ENCODE measurements around the gene CABP4. TPM values are rescaled to one million over a fixed set of nuclear protein-coding genes. Genes with fewer than 3 reads are reported as not detected.

Gene CABP4
- total RNA-seq, 1 donor from 2014 or later: 0.35 TPM

- Mint-ChIP-seq H3K36me3 (ENCODE audit: unreplicated experiment) (peaks cover 7% of the 10 kb centered on the region), H3K27ac (ENCODE audit: unreplicated experiment) (no peak overlapping the region), H3K9me3 (ENCODE audit: unreplicated experiment) (no peaks in the 10 kb centered on the region), H3K27me3 (ENCODE audit: unreplicated experiment) (no peaks in the 10 kb centered on the region), H3K4me1 (ENCODE audit: unreplicated experiment) (peaks cover 32% of the 10 kb centered on the region), H3K4me3 (ENCODE audit: unreplicated experiment) (peak overlapping the region; percentile 54)
- DNase-seq (ENCODE audit: extremely low spot score, unreplicated experiment): no peak
- TF ChIP-seq, protein P1, sequence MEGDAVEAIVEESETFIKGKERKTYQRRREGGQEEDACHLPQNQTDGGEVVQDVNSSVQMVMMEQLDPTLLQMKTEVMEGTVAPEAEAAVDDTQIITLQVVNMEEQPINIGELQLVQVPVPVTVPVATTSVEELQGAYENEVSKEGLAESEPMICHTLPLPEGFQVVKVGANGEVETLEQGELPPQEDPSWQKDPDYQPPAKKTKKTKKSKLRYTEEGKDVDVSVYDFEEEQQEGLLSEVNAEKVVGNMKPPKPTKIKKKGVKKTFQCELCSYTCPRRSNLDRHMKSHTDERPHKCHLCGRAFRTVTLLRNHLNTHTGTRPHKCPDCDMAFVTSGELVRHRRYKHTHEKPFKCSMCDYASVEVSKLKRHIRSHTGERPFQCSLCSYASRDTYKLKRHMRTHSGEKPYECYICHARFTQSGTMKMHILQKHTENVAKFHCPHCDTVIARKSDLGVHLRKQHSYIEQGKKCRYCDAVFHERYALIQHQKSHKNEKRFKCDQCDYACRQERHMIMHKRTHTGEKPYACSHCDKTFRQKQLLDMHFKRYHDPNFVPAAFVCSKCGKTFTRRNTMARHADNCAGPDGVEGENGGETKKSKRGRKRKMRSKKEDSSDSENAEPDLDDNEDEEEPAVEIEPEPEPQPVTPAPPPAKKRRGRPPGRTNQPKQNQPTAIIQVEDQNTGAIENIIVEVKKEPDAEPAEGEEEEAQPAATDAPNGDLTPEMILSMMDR (IDR thresholded peaks at IDR 0.05): no peak
Measured at GRCh38 chr11:67503119-67504004, 48.2 kb downstream of the CABP4 start.

- TF ChIP-seq, protein P1 (IDR thresholded peaks at IDR 0.05): no peak
- Mint-ChIP-seq H3K27me3 (ENCODE audit: unreplicated experiment) (no peaks in the 10 kb centered on the region), H3K9me3 (ENCODE audit: unreplicated experiment) (no peaks in the 10 kb centered on the region), H3K27ac (ENCODE audit: unreplicated experiment) (peak overlapping the region; percentile 77), H3K4me1 (ENCODE audit: unreplicated experiment) (peaks cover 38% of the 10 kb centered on the region), H3K4me3 (ENCODE audit: unreplicated experiment) (peak overlapping the region; percentile 82), H3K36me3 (ENCODE audit: unreplicated experiment) (peaks cover 7% of the 10 kb centered on the region)
- no peak for DNase-seq (ENCODE audit: extremely low spot score, unreplicated experiment)
Measured at GRCh38 chr11:67504005-67504949, 49.1 kb downstream of the CABP4 start.

- Mint-ChIP-seq H3K27ac (ENCODE audit: unreplicated experiment) (peak within 1 kb of the TSS; percentile 93), H3K4me1 (ENCODE audit: unreplicated experiment) (peaks cover 38% of the 10 kb centered on the region), H3K4me3 (ENCODE audit: unreplicated experiment) (peak within 1 kb of the TSS; percentile 82), H3K36me3 (ENCODE audit: unreplicated experiment) (peaks cover 5% of the 10 kb centered on the region), H3K9me3 (ENCODE audit: unreplicated experiment) (no peaks in the 10 kb centered on the region), H3K27me3 (ENCODE audit: unreplicated experiment) (peaks cover 4% of the 10 kb centered on the region)
- TF ChIP-seq, protein P1 (IDR thresholded peaks at IDR 0.05): no peak
- no peak for DNase-seq (ENCODE audit: extremely low spot score, unreplicated experiment)
Measured at GRCh38 chr11:67504950-67505581, 49.9 kb downstream of the CABP4 start, which contains the start of gene PITPNM1. TSS of gene PITPNM1 (minus strand) at chr11:67505363. CDS start at chr11:67504180, 1,183 bp downstream.

GRCh38 chr11:67505605-67506396, 50.6 kb downstream of the CABP4 start:
- H3K9me3 Mint-ChIP-seq (ENCODE audit: unreplicated experiment): no peaks in the 10 kb centered on the region
- H3K4me3 Mint-ChIP-seq (ENCODE audit: unreplicated experiment): peak overlapping the region; percentile 73
- TF ChIP-seq, protein P1 (IDR thresholded peaks at IDR 0.05): peak; percentile 96
- peaks cover 38% of the 10 kb centered on the region for H3K4me1 Mint-ChIP-seq (ENCODE audit: unreplicated experiment)
- peaks cover 5% of the 10 kb centered on the region for H3K36me3 Mint-ChIP-seq (ENCODE audit: unreplicated experiment)
- H3K27me3 Mint-ChIP-seq (ENCODE audit: unreplicated experiment): peaks cover 10% of the 10 kb centered on the region
- peak overlapping the region; percentile 93 for H3K27ac Mint-ChIP-seq (ENCODE audit: unreplicated experiment)
- peak; percentile 95 for DNase-seq (ENCODE audit: extremely low spot score, unreplicated experiment)

Data from osteocyte (in vitro differentiated cells).